Suprapubic skin (tissue), 4 donors: ENCODE measurements around the gene PPP2R5A. TPM values are rescaled to one million over a fixed set of nuclear protein-coding genes. Genes with fewer than 3 reads are reported as not detected.
"Not testable (repeated sequence)": the region's sequence is repeated elsewhere in the genome, so short reads cannot be mapped to it uniquely, and the experiment has no call there.

ENCODE experiments used
- DNase-seq, 2 donors: peaks; one replicate each; pipeline ENCODE4 v3.0.0-alpha.2; 2019; ENCODE audit warnings: low spot score in 2 of 2
- H3K27ac ChIP-seq: fragments of 200-600 bp; sonication (generic); one replicate; pipeline ENCODE4 v1.5.1; 2019
- H3K27me3 ChIP-seq: fragments of 200-600 bp; sonication (generic); one replicate; pipeline ENCODE4 v1.5.1; 2019
- H3K36me3 ChIP-seq: fragments of 200-600 bp; sonication (generic); one replicate; pipeline ENCODE4 v1.5.1; 2019
- H3K4me1 ChIP-seq: fragments of 200-600 bp; sonication (generic); one replicate; pipeline ENCODE4 v1.5.1; 2019
- H3K4me3 ChIP-seq: fragments of 200-600 bp; sonication (generic); one replicate; pipeline ENCODE4 v1.5.1; 2019; ENCODE audit warnings: mild to moderate bottlenecking
- H3K9me3 ChIP-seq: fragments of 200-600 bp; sonication (generic); one replicate; pipeline ENCODE4 v1.5.1; 2019
- CTCF ChIP-seq, 2 donors: fragments of 200-600 bp in 1 of 2; fragments of 450-650 bp in 1 of 2; sonication (generic) in 1 of 2; IDR thresholded peaks; one replicate each; pipeline ENCODE4 v1.5.1; 2016 to 2019; ENCODE audit warnings: antibody characterized with exemption in 2 of 2, mild to moderate bottlenecking in 1 of 2, moderate library complexity in 1 of 2
- EP300 ChIP-seq: sonication (generic); formaldehyde crosslinking; IDR thresholded peaks from one replicate; pipeline ENCODE4 v1.6.1; 2017; ENCODE audit warnings: antibody characterized with exemption
- POLR2A ChIP-seq, 2 donors: fragments of 450-650 bp; IDR thresholded peaks; one replicate each; pipeline ENCODE4 v1.6.1; 2017; ENCODE audit warnings: antibody characterized with exemption in 2 of 2, mild to moderate bottlenecking in 2 of 2, moderate library complexity in 2 of 2
- POLR2AphosphoS5 ChIP-seq, 3 donors: sonication (generic); formaldehyde crosslinking; IDR thresholded peaks; one replicate each; pipeline ENCODE4 v1.6.1; 2017; ENCODE audit warnings: antibody characterized with exemption in 3 of 3
- WGBS: methylation state at CpG from one replicate; pipeline ENCODE4 v1.1.5; 2018; 5-methylcytosine and 5-hydroxymethylcytosine counted together
- total RNA-seq, 4 donors: library from RNA; depleted of rRNA; stranded (reverse); fragments of >200 nt; gene quantifications; one replicate each; pipeline ENCODE4 v1.1.0, GENCODE V29; 2016

Gene PPP2R5A
- total RNA-seq, 4 donors from 2014 or later: 44.6 to 58.2 (median 50.5) TPM

GRCh38 chr1:212313616-212314015 is 28.4 kb downstream of the PPP2R5A start:
- Histone ChIP-seq H3K27me3 (no peaks in the 10 kb centered on the region), H3K27ac (peak overlapping the region; percentile 6), H3K9me3 (no peaks in the 10 kb centered on the region), H3K4me1 (peaks cover 31% of the 10 kb centered on the region), H3K4me3 (no peak overlapping the region), H3K36me3 (no peaks in the 10 kb centered on the region)
- DNase-seq: no peak
- WGBS: 58% methylated on average over 2 of the region's 2 CpGs
- no peak for TF ChIP-seq EP300
- no peak for TF ChIP-seq POLR2AphosphoS5 (IDR thresholded peaks at IDR 0.05)
- no peak for TF ChIP-seq CTCF (IDR thresholded peaks at IDR 0.05)
- no peak for TF ChIP-seq POLR2A (IDR thresholded peaks at IDR 0.05)

GRCh38 chr1:212315184-212315583 is 30.0 kb downstream of the PPP2R5A start:
- Histone ChIP-seq H3K4me3 (no peak overlapping the region), H3K27ac (no peak overlapping the region), H3K9me3 (no peaks in the 10 kb centered on the region), H3K27me3 (no peaks in the 10 kb centered on the region), H3K36me3 (no peaks in the 10 kb centered on the region), H3K4me1 (peaks cover 22% of the 10 kb centered on the region)
- WGBS: 91% methylated on average over 2 of the region's 2 CpGs
- no peak for DNase-seq
- no peak for TF ChIP-seq POLR2A (IDR thresholded peaks at IDR 0.05)
- no peak for TF ChIP-seq EP300
- no peak for TF ChIP-seq POLR2AphosphoS5 (IDR thresholded peaks at IDR 0.05)
- no peak for TF ChIP-seq CTCF (IDR thresholded peaks at IDR 0.05)

- Histone ChIP-seq H3K4me3 (no peak overlapping the region), H3K4me1 (peaks cover 15% of the 10 kb centered on the region), H3K9me3 (no peaks in the 10 kb centered on the region), H3K36me3 (no peaks in the 10 kb centered on the region), H3K27me3 (no peaks in the 10 kb centered on the region), H3K27ac (no peak overlapping the region)
- TF ChIP-seq EP300: no peak
- no peak for DNase-seq
Observed at GRCh38 chr1:212315907-212316306, 30.7 kb downstream of the PPP2R5A start.

- TF ChIP-seq POLR2A (IDR thresholded peaks at IDR 0.05) (no peak), CTCF (IDR thresholded peaks at IDR 0.05) (no peak), EP300 (no peak), POLR2AphosphoS5 (IDR thresholded peaks at IDR 0.05) (no peak)
- peaks cover 13% of the 10 kb centered on the region for H3K4me1 ChIP-seq
- H3K9me3 ChIP-seq: no peaks in the 10 kb centered on the region
- H3K27me3 ChIP-seq: no peaks in the 10 kb centered on the region
- H3K27ac ChIP-seq: no peak overlapping the region
- 85% methylated on average over 2 of the region's 2 CpGs for WGBS
- H3K36me3 ChIP-seq: no peaks in the 10 kb centered on the region
- H3K4me3 ChIP-seq: no peak overlapping the region
- no peak for DNase-seq
Observed at GRCh38 chr1:212317916-212318315, 32.7 kb downstream of the PPP2R5A start.

- H3K4me1 ChIP-seq, H3K27ac ChIP-seq, H3K36me3 ChIP-seq, DNase-seq, H3K9me3 ChIP-seq, H3K4me3 ChIP-seq, H3K27me3 ChIP-seq: not testable (repeated sequence)
- WGBS: no CpG with 5 or more reads among the region's 34 CpGs
Observed at GRCh38 chr1:212321031-212321430, 35.8 kb downstream of the PPP2R5A start.

- no peaks in the 10 kb centered on the region for H3K36me3 ChIP-seq
- H3K27ac ChIP-seq: no peak overlapping the region
- no peak overlapping the region for H3K4me3 ChIP-seq
- no peaks in the 10 kb centered on the region for H3K27me3 ChIP-seq
- TF ChIP-seq POLR2A (IDR thresholded peaks at IDR 0.05): no peak
- TF ChIP-seq POLR2AphosphoS5 (IDR thresholded peaks at IDR 0.05): no peak
- no peak for TF ChIP-seq CTCF (IDR thresholded peaks at IDR 0.05)
- TF ChIP-seq EP300: no peak
- WGBS: 89% methylated on average over 3 of the region's 3 CpGs
- no peak for DNase-seq
- H3K9me3 ChIP-seq: no peaks in the 10 kb centered on the region
- no peaks in the 10 kb centered on the region for H3K4me1 ChIP-seq
Observed at GRCh38 chr1:212323066-212323465, 37.9 kb downstream of the PPP2R5A start.
